HG02642 (cell line): ENCODE data around the gene HOOK2.

Experiments
- ATAC-seq: cut with Tn5 transposase; IDR thresholded peaks from one replicate; pipeline ENCODE4 v1.9.1; 2021; ENCODE audit warnings: mild to moderate bottlenecking; ENCODE audit not compliant: unreplicated experiment, poor library complexity

Gene HOOK2

DNA sequence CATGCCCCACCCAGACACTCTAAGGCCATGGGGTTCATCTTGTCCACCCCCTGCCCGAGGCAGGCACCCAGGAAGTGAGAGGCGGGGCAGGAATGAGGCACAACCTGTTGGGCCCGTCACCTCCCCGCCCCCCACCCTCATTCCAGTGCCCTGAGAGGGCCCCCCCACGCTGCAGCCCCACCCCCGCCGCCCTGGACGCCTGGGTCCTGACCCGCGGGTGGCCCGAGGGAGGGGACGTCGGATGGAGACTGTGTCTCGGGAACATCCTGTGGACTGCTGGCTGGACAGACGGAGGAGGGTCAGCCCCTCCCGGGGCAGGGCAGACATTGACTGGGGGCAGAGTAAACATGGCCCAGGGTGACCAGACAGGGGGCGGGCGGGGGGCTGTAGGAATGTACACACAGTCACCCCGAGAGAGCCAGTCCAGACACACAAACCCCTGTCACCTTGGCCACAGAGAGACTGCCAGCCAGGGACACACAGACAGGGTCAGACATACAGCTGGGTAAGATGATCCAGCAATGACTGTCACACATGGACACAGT is 8.6 kb upstream of the HOOK2 start:
- no peak for ATAC-seq

- no peak for ATAC-seq
Observed at GRCh38 chr19:12783291-12783848, 8.0 kb upstream of the HOOK2 start.

GRCh38 chr19:12782424-12783290 is 7.3 kb upstream of the HOOK2 start:
- peak; percentile 52 for ATAC-seq

- no peak for ATAC-seq
Observed at GRCh38 chr19:12782174-12782423, 6.7 kb upstream of the HOOK2 start.

DNA sequence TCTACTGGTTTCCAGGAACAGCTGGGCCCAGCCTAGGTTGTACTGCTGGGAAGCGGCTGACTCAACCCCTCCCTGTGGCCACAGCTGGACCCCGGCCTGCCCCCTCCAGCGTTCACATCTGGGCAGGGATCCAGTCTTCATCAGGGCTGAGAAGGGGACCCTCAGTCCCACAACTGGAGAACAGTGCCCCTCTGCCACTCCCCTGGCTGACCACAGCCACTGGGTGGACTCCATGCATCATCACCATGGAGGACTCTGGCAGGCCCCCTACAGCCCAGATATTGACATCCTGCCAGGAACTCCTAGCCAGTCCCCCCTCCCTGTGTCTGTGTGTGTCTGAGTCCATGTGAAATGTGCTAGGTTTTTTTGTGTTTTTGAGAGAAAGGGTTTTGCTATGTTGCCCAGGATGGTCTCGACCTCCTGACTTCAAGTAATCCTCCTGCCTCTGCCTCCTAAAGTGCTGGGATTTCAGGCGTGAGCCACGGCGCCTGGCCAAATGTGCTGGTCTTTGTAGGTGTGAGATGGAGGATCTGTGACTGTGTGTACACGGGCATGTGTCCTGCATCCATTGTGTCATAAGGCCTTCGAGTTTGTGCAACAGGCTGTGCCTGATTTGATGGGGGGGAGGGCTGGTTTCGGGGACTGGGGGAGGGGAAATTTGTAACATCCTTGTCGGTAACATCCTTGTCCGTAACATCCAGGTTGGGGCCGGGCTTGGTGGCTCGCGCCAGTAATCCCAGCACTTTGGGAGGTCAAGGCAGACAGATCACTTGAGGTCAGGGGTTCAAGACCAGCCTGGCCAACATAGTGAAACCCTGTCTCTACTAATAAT is 4.0 kb upstream of the HOOK2 start:
- ATAC-seq: no peak

- ATAC-seq: no peak
Observed at GRCh38 chr19:12778905-12779161, 3.5 kb upstream of the HOOK2 start.

DNA sequence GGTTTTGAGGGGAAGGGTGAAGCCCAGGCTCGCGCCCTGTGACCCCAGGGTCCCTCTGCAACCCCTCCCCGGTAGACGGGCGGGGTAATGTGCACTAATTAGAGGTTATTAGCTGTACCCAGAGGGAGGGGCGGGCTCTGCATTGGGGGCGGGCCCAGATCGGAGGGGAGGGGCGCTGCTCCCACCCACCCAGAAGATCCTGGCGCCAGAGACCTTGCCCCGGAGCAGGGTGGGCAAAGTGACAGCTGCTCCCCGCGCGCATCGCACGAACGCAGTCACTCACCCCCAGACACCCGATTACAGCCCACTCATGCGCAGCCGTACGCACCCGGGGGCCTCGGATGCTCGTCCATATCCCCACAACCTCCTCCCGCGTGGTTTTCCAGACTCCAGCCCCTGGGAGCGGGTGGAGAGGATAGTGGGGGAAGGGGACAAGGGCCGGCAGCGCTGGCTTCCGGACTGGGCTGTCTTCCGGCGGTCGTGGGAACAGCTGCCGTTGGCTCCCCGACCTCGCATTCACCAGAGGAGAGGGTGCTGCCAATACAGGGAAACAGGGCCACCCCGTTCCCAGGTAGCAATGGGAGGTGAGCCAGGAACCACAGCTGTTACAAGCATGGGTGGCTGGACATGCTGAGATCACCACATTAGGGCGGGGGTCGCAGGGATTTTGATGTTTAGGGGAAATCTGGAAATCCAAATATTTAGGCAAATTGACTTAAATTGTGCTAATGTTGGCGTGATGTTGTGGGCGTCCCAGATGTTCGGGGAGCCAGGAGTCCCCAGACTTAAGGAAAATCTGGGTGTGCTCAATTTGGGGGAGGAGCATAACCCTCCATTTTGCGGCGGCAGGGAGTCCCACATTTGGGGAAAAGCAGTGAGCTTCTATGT is 2.9 kb upstream of the HOOK2 start:
- no peak for ATAC-seq

DNA sequence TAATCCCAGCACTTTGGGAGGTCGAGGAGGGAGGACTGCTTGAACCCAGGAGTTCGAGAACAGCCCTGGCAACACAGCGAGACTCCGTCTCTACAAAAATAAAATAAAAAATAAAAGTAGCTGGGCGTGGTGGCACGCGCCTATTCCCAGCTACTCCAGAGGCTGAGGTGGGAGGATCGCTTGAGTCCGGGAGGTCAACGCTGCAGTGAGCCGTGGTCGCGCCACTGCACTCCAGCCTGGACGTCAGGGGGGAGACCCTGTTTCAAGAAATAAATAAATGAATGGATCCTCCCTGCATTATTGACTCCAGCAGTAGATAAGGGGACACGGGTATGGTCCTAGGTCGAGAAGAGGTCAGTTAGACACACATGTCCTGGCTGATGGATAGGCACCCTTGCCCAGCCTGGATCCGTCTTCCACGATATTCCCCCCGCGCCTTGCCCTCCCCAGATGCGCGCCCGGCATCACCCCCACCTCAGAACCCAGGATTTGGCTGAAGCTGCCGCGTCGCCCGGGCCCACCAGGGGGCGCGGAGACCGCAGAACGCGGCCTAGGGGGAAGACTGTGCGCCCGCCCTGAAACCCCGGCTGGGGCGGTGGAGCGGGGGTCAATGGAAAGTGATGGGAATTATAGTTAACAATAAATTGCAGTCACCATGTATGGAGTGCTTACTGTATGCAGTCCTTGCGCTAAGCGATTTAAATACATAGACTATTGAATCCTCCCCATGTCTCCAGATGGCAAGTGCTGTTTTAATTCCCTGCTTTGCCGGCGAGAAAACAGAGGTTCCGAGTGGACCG is 2.1 kb upstream of the HOOK2 start:
- ATAC-seq: peak; percentile 34

- ATAC-seq: no peak
Observed at GRCh38 chr19:12773571-12773970, 1.8 kb downstream of the HOOK2 start.

DNA sequence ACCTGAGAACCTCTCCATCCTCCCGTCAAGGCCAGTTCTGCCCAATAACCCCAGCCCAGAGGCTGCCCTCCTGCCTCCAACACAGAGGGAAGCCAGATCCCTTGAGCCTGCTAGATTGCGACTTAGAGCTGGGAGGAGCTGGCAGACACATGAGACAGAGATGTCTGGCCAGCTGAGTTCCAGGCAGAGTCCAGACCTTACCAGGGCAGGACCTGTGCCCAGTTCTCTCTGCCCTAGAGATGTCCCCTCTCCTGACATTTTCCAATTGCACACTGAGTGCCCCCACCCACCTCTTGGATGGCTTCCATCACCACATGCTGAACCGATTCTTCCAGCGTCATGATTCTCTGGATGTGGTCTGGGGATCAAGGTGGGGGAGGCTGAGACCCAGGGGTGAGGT is 3.0 kb downstream of the HOOK2 start:
- ATAC-seq: no peak

GRCh38 chr19:12770922-12771321 is 4.4 kb downstream of the HOOK2 start:
- ATAC-seq: no peak

- ATAC-seq: no peak
Observed at GRCh38 chr19:12769689-12770088, 5.7 kb downstream of the HOOK2 start.

GRCh38 chr19:12767666-12768065 is 7.7 kb downstream of the HOOK2 start:
- no peak for ATAC-seq

GRCh38 chr19:12767150-12767549 is 8.2 kb downstream of the HOOK2 start:
- ATAC-seq: no peak

DNA sequence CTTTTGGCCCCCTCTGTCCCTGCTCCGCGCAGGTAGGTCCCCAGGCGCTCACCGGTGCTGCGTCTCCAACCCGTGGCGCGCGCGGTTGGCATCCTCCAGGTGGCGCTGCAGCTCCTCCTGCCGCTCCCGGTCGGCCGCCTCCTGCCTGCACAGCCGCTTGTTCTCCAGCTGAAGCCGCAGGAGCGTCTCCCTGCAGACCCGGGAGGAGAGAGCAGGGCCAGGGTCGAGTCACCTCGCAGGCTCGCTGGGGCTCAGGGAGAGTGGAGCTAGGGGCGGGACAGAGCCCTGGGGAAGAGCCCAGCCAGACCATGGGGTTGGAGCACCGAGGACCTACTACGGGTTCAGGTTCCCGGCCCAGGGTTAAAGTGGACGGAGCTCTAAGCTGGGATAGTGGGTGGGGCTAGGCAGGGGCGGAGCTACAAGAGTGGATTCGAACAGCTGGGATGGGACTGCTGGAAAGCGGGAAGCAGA is 9.3 kb downstream of the HOOK2 start:
- peak; percentile 62 for ATAC-seq

DNA sequence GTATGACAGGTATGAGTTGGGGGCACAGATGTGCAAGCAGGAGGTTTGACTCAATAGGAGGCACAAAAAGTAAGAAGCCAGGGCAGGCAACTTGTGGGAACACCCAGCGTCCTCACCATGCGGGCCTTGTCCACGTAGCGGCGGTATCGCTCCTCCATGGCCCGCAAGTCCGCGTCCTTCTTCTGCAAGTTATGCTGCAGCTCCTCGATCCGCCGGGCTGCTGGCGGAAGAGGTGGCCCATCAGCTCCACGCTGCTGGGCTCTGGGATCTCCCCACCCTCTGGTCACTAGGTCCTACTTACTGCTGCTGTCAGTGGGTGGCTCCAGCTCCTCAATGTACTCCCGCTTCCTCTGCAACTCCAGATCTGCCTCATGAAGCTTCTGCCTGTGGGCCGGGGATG is 10.7 kb downstream of the HOOK2 start:
- no peak for ATAC-seq

DNA sequence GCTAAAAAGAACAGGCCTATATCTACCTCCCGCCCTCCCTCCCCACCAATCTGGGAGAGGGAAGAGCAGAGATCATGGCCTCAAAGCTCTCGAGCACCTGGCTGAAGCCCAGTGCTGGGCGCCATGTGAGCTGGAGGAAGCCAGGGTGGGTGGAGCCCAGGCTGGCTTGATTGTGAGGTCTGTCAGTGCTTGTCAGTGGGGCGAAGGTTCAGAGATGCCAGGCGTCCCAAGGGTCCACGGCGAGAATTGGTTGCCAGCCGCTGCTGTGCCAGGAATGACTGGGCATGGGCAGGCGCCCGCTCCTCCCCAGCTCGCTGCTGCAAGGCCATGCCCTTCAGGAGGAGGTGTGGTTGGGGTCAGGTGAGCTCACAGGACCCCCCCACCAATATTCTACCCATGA is 12.3 kb downstream of the HOOK2 start:
- no peak for ATAC-seq

DNA sequence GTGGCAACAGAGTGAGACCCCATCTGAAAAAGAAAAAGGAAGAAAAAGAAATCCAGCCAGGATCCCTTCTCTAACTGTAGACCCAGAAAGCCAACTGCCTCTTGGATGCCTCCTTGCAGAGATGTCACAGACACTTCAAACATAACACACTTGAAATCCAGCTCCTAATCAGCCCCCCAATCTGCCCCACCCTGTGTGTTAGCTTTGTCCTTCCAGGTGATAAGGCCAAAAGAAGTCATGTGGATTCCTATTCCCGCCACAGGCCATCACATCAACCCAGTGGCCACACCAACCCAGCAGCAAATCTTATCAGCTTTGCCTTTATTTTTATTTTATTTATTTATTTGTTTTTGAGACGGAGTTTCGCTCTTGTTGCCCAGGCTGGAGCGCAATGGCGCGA is 15.7 kb downstream of the HOOK2 start:
- no peak for ATAC-seq

- ATAC-seq: peak; percentile 51
Observed at GRCh38 chr19:12757544-12758274, 17.6 kb downstream of the HOOK2 start.
